ENCODE results near the gene SERPINH1.

DNA sequence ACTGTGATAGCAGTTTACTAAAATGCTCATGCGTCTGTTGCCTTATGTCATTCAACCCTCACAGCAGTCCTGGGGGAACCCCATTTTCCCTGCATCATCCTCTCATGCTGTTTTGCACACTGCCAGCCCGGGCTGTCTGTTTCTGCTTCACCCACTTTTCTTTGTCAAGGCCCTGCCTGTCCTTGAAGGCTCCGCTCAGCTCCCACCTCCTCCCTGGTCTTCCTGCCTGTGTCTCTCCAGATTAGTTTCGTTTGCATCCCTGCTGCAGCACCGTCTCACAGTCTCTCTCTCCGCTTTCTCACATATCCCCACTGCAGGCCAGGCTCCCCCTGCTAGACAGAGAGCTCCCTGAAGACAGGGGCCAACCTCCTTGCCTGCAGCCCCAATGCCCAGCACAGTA, 29.9 kb downstream of the SERPINH1 start:
- TF ChIP-seq POLR2A (IDR thresholded peaks at IDR 0.05): no peak
- TF ChIP-seq, protein P1, sequence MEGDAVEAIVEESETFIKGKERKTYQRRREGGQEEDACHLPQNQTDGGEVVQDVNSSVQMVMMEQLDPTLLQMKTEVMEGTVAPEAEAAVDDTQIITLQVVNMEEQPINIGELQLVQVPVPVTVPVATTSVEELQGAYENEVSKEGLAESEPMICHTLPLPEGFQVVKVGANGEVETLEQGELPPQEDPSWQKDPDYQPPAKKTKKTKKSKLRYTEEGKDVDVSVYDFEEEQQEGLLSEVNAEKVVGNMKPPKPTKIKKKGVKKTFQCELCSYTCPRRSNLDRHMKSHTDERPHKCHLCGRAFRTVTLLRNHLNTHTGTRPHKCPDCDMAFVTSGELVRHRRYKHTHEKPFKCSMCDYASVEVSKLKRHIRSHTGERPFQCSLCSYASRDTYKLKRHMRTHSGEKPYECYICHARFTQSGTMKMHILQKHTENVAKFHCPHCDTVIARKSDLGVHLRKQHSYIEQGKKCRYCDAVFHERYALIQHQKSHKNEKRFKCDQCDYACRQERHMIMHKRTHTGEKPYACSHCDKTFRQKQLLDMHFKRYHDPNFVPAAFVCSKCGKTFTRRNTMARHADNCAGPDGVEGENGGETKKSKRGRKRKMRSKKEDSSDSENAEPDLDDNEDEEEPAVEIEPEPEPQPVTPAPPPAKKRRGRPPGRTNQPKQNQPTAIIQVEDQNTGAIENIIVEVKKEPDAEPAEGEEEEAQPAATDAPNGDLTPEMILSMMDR (IDR thresholded peaks at IDR 0.05): no peak
- no peak for TF ChIP-seq POLR2AphosphoS5 (IDR thresholded peaks at IDR 0.05)
